ENCODE data around the gene PITRM1.

GRCh38 chr10:3190817-3191216 lies 18.2 kb upstream of the PITRM1 start:
- TF ChIP-seq HMGXB4 (CRISPR knock-in tag; IDR thresholded peaks at IDR 0.05; ENCODE audit: borderline replicate concordance) (no peak), CHD2 (IDR thresholded peaks at IDR 0.05; ENCODE audit: low read length, partially characterized antibody) (no peak), CTCF (IDR thresholded peaks at IDR 0.05) (no peak), RNF2 (IDR thresholded peaks at IDR 0.05; ENCODE audit: borderline replicate concordance, low read depth) (no peak), FOSB (CRISPR knock-in tag; IDR thresholded peaks at IDR 0.05) (no peak), RFX5 (IDR thresholded peaks at IDR 0.05) (no peak), POLR2A (IDR thresholded peaks at IDR 0.05; ENCODE audit: low read length) (no peak), MAX (IDR thresholded peaks at IDR 0.05) (no peak), REST (IDR thresholded peaks at IDR 0.05) (no peak), EHF (CRISPR knock-in tag; IDR thresholded peaks at IDR 0.05) (no peak), FOXS1 (CRISPR knock-in tag; IDR thresholded peaks at IDR 0.05) (no peak), JUNB (IDR thresholded peaks at IDR 0.05) (no peak), E2F6 (IDR thresholded peaks at IDR 0.05; ENCODE audit: borderline replicate concordance, low read depth) (no peak), EHMT2 (IDR thresholded peaks at IDR 0.05; ENCODE audit: low read depth) (no peak)
